PC-9 (cell line): ENCODE results near the gene NPB. TPM values are rescaled to one million over a fixed set of nuclear protein-coding genes. Genes with fewer than 3 reads are reported as not detected.

Source experiments
- BruUV-seq: library from RNA; stranded (reverse); fragments of 400-500 nt; replicated peaks from 2 replicates; lab custom pipeline; 2021; lab: Mats Ljungman, UMichigan
- CTCF ChIA-PET: fragments of 300-600 bp; sonication (Branson Sonifier 250); formaldehyde crosslinking; loops from one replicate; lab custom pipeline; 2022; ENCODE audit warnings: antibody characterized with exemption; lab: Charles Lee
- POLR2A ChIA-PET: fragments of 300-600 bp; sonication (Branson Sonifier 250); formaldehyde crosslinking; loops from one replicate; lab custom pipeline; 2022; ENCODE audit warnings: antibody characterized with exemption; ENCODE audit not compliant: unreplicated experiment; lab: Charles Lee
- DNase-seq, 2 experiments: peaks; one replicate each; pipeline versions ENCODE4 v3.0.0 to v3.0.0-alpha.2; 2015 to 2022; ENCODE audit warnings: mixed read lengths in 1 of 2
- H2AFZ ChIP-seq: fragments of 200-600 bp; sonication (generic); 2 replicates; pipeline ENCODE4 v1.8.1; 2017; ENCODE audit warnings: antibody characterized with exemption
- H3F3A ChIP-seq: fragments of 200-600 bp; sonication (generic); 2 replicates; pipeline ENCODE4 v1.8.1; 2017; ENCODE audit warnings: antibody characterized with exemption, mild to moderate bottlenecking, low read depth; ENCODE audit not compliant: insufficient read depth
- H3K27ac ChIP-seq: fragments of 200-600 bp; sonication (generic); 2 replicates; pipeline ENCODE4 v1.6.1; 2016; ENCODE audit warnings: mixed run types
- H3K27me3 ChIP-seq: fragments of 200-600 bp; sonication (generic); 2 replicates; pipeline ENCODE4 v1.6.1; 2016; ENCODE audit warnings: low read depth, mixed run types; ENCODE audit not compliant: insufficient read depth
- H3K36me3 ChIP-seq: fragments of 200-600 bp; sonication (generic); 2 replicates; pipeline ENCODE4 v1.6.1; 2016; ENCODE audit warnings: low read depth, mixed run types
- H3K4me1 ChIP-seq: fragments of 200-600 bp; sonication (generic); replicated peaks from 2 replicates; pipeline ENCODE4 v1.6.1; 2016; ENCODE audit warnings: mixed run types; ENCODE audit not compliant: insufficient read depth
- H3K4me2 ChIP-seq: fragments of 200-600 bp; sonication (generic); 2 replicates; pipeline ENCODE4 v1.6.1; 2017; ENCODE audit warnings: mixed run types
- H3K4me3 ChIP-seq: fragments of 200-600 bp; sonication (generic); 2 replicates; pipeline ENCODE4 v1.6.1; 2016; ENCODE audit warnings: mixed run types
- H3K79me2 ChIP-seq: fragments of 200-600 bp; sonication (generic); 2 replicates; pipeline ENCODE4 v1.6.1; 2017; ENCODE audit warnings: low read depth, mixed run types
- H3K9me2 ChIP-seq: fragments of 200-600 bp; sonication (generic); 2 replicates; pipeline ENCODE4 v1.8.1; 2017; ENCODE audit warnings: mild to moderate bottlenecking; ENCODE audit not compliant: insufficient read depth
- H3K9me3 ChIP-seq: fragments of 200-600 bp; sonication (generic); 2 replicates; pipeline ENCODE4 v1.8.1; 2016; ENCODE audit warnings: low read depth; ENCODE audit not compliant: insufficient read depth
- H4K20me1 ChIP-seq: fragments of 200-600 bp; sonication (generic); 2 replicates; pipeline ENCODE4 v1.8.1; 2017; ENCODE audit not compliant: insufficient read depth
- EZH2 ChIP-seq: fragments of 200-600 bp; sonication (generic); IDR thresholded peaks from 2 replicates; pipeline ENCODE4 v1.8.0; 2017; ENCODE audit warnings: antibody characterized with exemption, low read depth
- intact Hi-C: fragments of 100-400 bp; cut with micrococcal nuclease; formaldehyde crosslinking; loops from one replicate; pipeline ENCODE4 v1.10.0; 2022; ENCODE audit not compliant: unreplicated experiment
- total RNA-seq: library from RNA; stranded (reverse); gene quantifications from 2 replicates; pipeline ENCODE4 v1.2.3, GENCODE V29; 2021
- TF ChIP-seq, protein P1 (sequence below): fragments of 200-600 bp; sonication (generic); conservative IDR thresholded peaks from 2 replicates; pipeline ENCODE4 v1.6.1; 2017; ENCODE audit warnings: mixed run types, antibody characterized with exemption, mild to moderate bottlenecking, moderate library complexity

NPB gene
- total RNA-seq, 1 experiment from 2014 or later: 1.1 TPM

DNA sequence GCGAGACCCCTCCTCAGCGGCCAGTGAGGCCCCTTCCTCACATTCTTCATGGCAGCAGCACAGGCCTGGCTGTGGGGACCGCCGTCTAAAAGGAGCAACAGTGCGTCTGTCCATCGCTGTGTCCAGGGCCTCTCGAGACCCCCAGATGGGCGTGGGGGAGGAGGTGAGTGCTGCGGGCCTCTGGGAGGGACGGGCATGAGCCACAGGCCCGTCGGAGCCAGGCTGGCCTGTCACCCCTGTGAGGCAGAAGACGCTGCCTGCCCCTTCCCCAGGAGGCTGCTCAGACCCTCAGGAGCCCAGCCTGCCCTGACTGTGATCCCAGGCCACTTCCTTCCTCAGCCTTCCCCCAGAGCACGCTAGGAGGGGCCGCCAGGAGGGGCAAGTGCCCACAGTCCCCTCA, 37.2 kb downstream of the NPB start:
- no peaks in the 10 kb centered on the region for H4K20me1 ChIP-seq
- CTCF ChIA-PET: no interaction called here
- H3K4me1 ChIP-seq: no peaks in the 10 kb centered on the region
- POLR2A ChIA-PET: no interaction called here
- H3K27me3 ChIP-seq: no peaks in the 10 kb centered on the region
- no peak overlapping the region for H3K4me2 ChIP-seq
- no peaks in the 10 kb centered on the region for H3K9me3 ChIP-seq
- DNase-seq: no peak
- TF ChIP-seq EZH2: no peak
- TF ChIP-seq, protein P1, sequence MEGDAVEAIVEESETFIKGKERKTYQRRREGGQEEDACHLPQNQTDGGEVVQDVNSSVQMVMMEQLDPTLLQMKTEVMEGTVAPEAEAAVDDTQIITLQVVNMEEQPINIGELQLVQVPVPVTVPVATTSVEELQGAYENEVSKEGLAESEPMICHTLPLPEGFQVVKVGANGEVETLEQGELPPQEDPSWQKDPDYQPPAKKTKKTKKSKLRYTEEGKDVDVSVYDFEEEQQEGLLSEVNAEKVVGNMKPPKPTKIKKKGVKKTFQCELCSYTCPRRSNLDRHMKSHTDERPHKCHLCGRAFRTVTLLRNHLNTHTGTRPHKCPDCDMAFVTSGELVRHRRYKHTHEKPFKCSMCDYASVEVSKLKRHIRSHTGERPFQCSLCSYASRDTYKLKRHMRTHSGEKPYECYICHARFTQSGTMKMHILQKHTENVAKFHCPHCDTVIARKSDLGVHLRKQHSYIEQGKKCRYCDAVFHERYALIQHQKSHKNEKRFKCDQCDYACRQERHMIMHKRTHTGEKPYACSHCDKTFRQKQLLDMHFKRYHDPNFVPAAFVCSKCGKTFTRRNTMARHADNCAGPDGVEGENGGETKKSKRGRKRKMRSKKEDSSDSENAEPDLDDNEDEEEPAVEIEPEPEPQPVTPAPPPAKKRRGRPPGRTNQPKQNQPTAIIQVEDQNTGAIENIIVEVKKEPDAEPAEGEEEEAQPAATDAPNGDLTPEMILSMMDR: no peak
- H3K9me2 ChIP-seq: no peaks in the 10 kb centered on the region
- no peaks in the 10 kb centered on the region for H3F3A ChIP-seq
- intact Hi-C loops: no loop called here
- H2AFZ ChIP-seq: no peak overlapping the region
- no TSS peak for BruUV-seq
- no peaks in the 10 kb centered on the region for H3K79me2 ChIP-seq
- no peaks in the 10 kb centered on the region for H3K36me3 ChIP-seq
- H3K27ac ChIP-seq: no peak overlapping the region
- no peak overlapping the region for H3K4me3 ChIP-seq

DNA sequence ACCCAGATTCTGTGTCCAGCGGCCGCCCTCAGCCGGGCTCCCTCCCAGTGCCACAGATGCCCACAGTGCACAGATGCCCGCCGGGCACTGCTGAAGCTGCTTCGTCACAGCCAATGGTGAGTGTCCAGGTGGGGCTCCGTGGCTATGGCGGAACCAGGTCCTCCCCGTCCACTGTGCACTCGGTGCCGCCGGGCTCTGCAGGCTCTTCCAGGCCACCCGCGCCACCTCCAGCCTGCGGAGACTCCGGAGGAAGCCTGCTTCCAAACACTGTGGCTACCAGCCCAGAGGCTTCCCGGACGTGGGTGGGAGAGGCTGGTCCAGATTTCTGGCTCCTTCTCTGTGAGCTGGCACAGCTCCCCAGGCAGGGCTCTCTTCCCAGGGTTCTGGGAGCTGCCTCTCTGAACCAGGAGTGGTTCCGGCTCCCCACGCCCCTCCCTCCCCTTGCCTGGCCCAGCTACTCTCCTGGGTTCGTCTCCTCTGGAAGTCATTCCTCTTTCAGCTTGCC, 37.9 kb downstream of the NPB start:
- no peak overlapping the region for H2AFZ ChIP-seq
- no TSS peak for BruUV-seq
- H3K27me3 ChIP-seq: no peaks in the 10 kb centered on the region
- POLR2A ChIA-PET: no interaction called here
- no peak overlapping the region for H3K4me3 ChIP-seq
- no peaks in the 10 kb centered on the region for H3K9me3 ChIP-seq
- no peaks in the 10 kb centered on the region for H3K9me2 ChIP-seq
- no peaks in the 10 kb centered on the region for H3K79me2 ChIP-seq
- no peak overlapping the region for H3K4me2 ChIP-seq
- no peaks in the 10 kb centered on the region for H3K4me1 ChIP-seq
- H4K20me1 ChIP-seq: no peaks in the 10 kb centered on the region
- no peaks in the 10 kb centered on the region for H3F3A ChIP-seq
- H3K36me3 ChIP-seq: no peaks in the 10 kb centered on the region
- TF ChIP-seq, protein P1: no peak
- TF ChIP-seq EZH2: no peak
- intact Hi-C loops: no loop called here
- H3K27ac ChIP-seq: no peak overlapping the region
- no peak for DNase-seq
- CTCF ChIA-PET: interaction anchor here (0.5 to 0.9 kb wide), 2 partner anchors 13 to 31 kb away, joined by 3 to 5 read pairs; partner anchors contain the start of gene MAFG

DNA sequence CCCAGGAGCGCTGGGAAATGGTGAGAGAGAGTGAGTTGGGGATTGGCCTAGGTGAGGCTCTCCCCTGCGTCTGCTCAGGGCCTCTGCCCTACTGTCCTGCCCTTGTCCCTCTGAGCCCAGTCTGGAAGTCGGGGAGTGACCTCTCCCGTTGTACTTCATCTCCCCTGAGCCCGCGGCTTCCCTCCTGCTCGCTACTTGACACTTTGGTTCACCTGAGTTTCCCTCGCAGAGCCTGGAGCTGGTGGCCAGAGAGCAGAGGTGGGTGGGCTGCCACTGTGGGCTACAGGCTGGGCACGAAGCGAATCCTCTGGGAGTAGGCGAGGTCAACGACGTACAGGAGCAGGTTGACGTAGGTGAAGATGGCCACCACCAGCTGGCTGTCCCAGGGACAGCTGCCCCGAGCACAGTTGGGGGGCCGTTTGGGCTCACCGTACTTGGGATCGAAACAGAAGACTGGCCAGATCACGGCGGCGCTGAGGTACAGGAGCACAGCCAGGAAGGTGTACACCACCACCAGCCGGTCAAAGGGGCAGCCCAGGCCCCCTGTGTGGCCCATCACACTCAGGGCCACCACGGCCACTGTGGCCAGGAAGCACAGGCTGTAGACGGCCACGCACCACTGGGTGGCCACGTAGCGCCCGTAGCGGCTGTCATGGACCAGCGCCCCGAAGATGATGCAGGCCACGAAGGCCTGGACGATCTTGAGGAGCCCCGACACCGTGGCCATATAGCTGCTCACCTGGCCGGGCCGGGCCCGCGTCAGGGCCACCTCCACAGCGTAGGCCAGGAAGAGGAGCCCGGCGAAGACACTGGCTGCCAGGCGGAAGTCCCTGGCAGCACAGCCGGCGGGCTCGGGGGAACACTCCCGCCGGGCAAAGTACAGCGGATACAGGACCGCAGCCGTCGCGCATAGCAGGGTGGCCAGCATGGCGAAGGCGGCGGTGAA, 38.8 kb downstream of the NPB start:
- ChIA-PET POLR2A (no interaction called here), CTCF (interaction anchor here (0.9 kb wide), 1 partner anchor 13 kb away, joined by 3 read pairs; the partner anchor contains the start of gene MAFG)
- no peaks in the 10 kb centered on the region for H3K9me3 ChIP-seq
- H3K9me2 ChIP-seq: no peaks in the 10 kb centered on the region
- H3K4me1 ChIP-seq: no peaks in the 10 kb centered on the region
- H3K79me2 ChIP-seq: no peaks in the 10 kb centered on the region
- TF ChIP-seq, protein P1: no peak
- no peak for TF ChIP-seq EZH2
- H3K4me2 ChIP-seq: no peak overlapping the region
- no peak overlapping the region for H3K4me3 ChIP-seq
- DNase-seq: no peak
- no peaks in the 10 kb centered on the region for H3F3A ChIP-seq
- BruUV-seq: no TSS peak
- no peaks in the 10 kb centered on the region for H4K20me1 ChIP-seq
- no peaks in the 10 kb centered on the region for H3K27me3 ChIP-seq
- no peak overlapping the region for H3K27ac ChIP-seq
- H3K36me3 ChIP-seq: no peaks in the 10 kb centered on the region
- intact Hi-C loops: no loop called here
- H2AFZ ChIP-seq: no peak overlapping the region
